ENCODE measurements around the gene CIPC.

Gene CIPC

GRCh38 chr14:77128414-77128891 lies 30.4 kb downstream of the CIPC start:
- DNase-seq, result no peak

- DNase-seq, result no peak
Measured at GRCh38 chr14:77130386-77130785, 32.3 kb downstream of the CIPC start.

GRCh38 chr14:77131206-77131605 lies 33.1 kb downstream of the CIPC start:
- DNase-seq, result no peak

- DNase-seq, result no peak
Measured at GRCh38 chr14:77131871-77132486, 33.9 kb downstream of the CIPC start.

GRCh38 chr14:77133720-77134338 lies 35.8 kb downstream of the CIPC start:
- peak; percentile 19 for DNase-seq

GRCh38 chr14:77139022-77139421 lies 41.0 kb downstream of the CIPC start:
- DNase-seq, result no peak

- no peak for DNase-seq
Measured at GRCh38 chr14:77139540-77140358, 41.7 kb downstream of the CIPC start.

- no peak for DNase-seq
Measured at GRCh38 chr14:77140359-77141213, 42.5 kb downstream of the CIPC start.

GRCh38 chr14:77141214-77142004 lies 43.4 kb downstream of the CIPC start, which contains the start of gene ZDHHC22:
Gene ZDHHC22, minus strand, starts transcription at chr14:77141791. Its CDS starts 2,053 bp downstream, at chr14:77139738.
- no peak for DNase-seq

GRCh38 chr14:77142005-77142800 lies 44.1 kb downstream of the CIPC start:
- no peak for DNase-seq

- DNase-seq, result no peak
Measured at GRCh38 chr14:77143071-77143470, 45.0 kb downstream of the CIPC start.

GRCh38 chr14:77144412-77145115 lies 46.5 kb downstream of the CIPC start:
- DNase-seq, result no peak

GRCh38 chr14:77145975-77146740 lies 48.1 kb downstream of the CIPC start:
- no peak for DNase-seq

- DNase-seq, result no peak
Measured at GRCh38 chr14:77148510-77149231, 50.6 kb downstream of the CIPC start.

GRCh38 chr14:77151245-77151644 lies 53.2 kb downstream of the CIPC start:
- DNase-seq, result no peak

GRCh38 chr14:77151918-77152588 lies 54.0 kb downstream of the CIPC start:
- DNase-seq, result no peak

- no peak for DNase-seq
Measured at GRCh38 chr14:77153802-77154201, 55.7 kb downstream of the CIPC start.

GRCh38 chr14:77154421-77154820 lies 56.4 kb downstream of the CIPC start:
- no peak for DNase-seq

Data from activated T-cell treated with anti-CD3 and anti-CD28 coated beads for 4 hours (primary cell).